ENCODE results near the gene PCGF5.
"Not testable (repeated sequence)": the region's sequence is repeated elsewhere in the genome, so short reads cannot be mapped to it uniquely, and the experiment has no call there.

DNA sequence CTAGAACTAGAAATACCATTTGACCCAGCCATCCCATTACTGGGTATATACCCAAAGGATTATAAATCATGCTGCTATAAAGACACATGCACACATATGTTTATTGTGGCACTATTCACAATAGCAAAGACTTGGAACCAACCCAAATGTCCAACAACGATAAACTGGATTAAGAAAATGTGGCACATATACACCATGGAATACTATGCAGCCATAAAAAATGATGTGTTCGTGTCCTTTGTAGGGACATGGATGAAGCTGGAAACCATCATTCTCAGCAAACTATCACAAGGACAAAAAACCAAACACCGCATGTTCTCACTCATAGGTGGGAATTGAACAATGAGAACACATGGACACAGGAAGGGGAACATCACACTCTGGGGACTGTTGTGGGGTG lies 40.0 kb downstream of the PCGF5 start:
- TF ChIP-seq YY1 (IDR thresholded peaks at IDR 0.05; ENCODE audit: low read depth, low read length); SIN3A (conservative IDR thresholded peaks at IDR 0.05 in 1 of 2, IDR thresholded peaks at IDR 0.05 in 1 of 2; ENCODE audit: low read depth in 1 of 2, low read length in 2 of 2); RNF2 (IDR thresholded peaks at IDR 0.05; ENCODE audit: borderline replicate concordance, low read depth, low read length, missing control alignments, poor library complexity, severe bottlenecking); EGR1 (IDR thresholded peaks at IDR 0.05; ENCODE audit: borderline replicate concordance, low read depth, low read length); NRF1 (IDR thresholded peaks at IDR 0.05; ENCODE audit: low read depth, low read length); RFX5 (IDR thresholded peaks at IDR 0.05; ENCODE audit: borderline replicate concordance, low read depth, low read length); TAF1 (IDR thresholded peaks at IDR 0.05; ENCODE audit: low read depth, low read length); EZH2 (IDR thresholded peaks at IDR 0.05; ENCODE audit: low read depth, low read length, severe bottlenecking); POLR2AphosphoS5 (IDR thresholded peaks at IDR 0.05; ENCODE audit: low read depth, low read length); JUND (IDR thresholded peaks at IDR 0.05; ENCODE audit: low read length): not testable (repeated sequence)
- TF ChIP-seq, protein P1, sequence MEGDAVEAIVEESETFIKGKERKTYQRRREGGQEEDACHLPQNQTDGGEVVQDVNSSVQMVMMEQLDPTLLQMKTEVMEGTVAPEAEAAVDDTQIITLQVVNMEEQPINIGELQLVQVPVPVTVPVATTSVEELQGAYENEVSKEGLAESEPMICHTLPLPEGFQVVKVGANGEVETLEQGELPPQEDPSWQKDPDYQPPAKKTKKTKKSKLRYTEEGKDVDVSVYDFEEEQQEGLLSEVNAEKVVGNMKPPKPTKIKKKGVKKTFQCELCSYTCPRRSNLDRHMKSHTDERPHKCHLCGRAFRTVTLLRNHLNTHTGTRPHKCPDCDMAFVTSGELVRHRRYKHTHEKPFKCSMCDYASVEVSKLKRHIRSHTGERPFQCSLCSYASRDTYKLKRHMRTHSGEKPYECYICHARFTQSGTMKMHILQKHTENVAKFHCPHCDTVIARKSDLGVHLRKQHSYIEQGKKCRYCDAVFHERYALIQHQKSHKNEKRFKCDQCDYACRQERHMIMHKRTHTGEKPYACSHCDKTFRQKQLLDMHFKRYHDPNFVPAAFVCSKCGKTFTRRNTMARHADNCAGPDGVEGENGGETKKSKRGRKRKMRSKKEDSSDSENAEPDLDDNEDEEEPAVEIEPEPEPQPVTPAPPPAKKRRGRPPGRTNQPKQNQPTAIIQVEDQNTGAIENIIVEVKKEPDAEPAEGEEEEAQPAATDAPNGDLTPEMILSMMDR (IDR thresholded peaks at IDR 0.05; ENCODE audit: control extremely low read depth in 1 of 3, insufficient read depth in 1 of 3, low read depth in 1 of 3, low read length in 3 of 3) = not testable (repeated sequence)
